Stomach (tissue), 4 donors: ENCODE results near the gene SYNE2.

Experiments used
- EP300 ChIP-seq: sonication (generic); formaldehyde crosslinking; IDR thresholded peaks from one replicate; pipeline ENCODE4 v1.6.1; 2017; ENCODE audit warnings: antibody characterized with exemption
- POLR2A ChIP-seq, 4 donors: fragments of 450-650 bp; IDR thresholded peaks; one replicate each; pipeline ENCODE4 v1.6.1; 2016; ENCODE audit warnings: antibody characterized with exemption in 4 of 4, control low read depth in 2 of 4, mild to moderate bottlenecking in 1 of 4, moderate library complexity in 1 of 4
- POLR2AphosphoS5 ChIP-seq, 3 donors: sonication (generic); formaldehyde crosslinking; IDR thresholded peaks; one replicate each; pipeline ENCODE4 v1.6.1; 2016; ENCODE audit warnings: antibody characterized with exemption in 3 of 3
- TF ChIP-seq, protein P1 (sequence below), 7 experiments: fragments of 450-650 bp in 4 of 7; fragments of 200-600 bp in 3 of 7; sonication (generic) in 3 of 7; IDR thresholded peaks; one replicate each; pipeline ENCODE4 v1.5.1; 2016 to 2019; ENCODE audit warnings: antibody characterized with exemption in 7 of 7, control low read depth in 2 of 7, mild to moderate bottlenecking in 1 of 7

DNA sequence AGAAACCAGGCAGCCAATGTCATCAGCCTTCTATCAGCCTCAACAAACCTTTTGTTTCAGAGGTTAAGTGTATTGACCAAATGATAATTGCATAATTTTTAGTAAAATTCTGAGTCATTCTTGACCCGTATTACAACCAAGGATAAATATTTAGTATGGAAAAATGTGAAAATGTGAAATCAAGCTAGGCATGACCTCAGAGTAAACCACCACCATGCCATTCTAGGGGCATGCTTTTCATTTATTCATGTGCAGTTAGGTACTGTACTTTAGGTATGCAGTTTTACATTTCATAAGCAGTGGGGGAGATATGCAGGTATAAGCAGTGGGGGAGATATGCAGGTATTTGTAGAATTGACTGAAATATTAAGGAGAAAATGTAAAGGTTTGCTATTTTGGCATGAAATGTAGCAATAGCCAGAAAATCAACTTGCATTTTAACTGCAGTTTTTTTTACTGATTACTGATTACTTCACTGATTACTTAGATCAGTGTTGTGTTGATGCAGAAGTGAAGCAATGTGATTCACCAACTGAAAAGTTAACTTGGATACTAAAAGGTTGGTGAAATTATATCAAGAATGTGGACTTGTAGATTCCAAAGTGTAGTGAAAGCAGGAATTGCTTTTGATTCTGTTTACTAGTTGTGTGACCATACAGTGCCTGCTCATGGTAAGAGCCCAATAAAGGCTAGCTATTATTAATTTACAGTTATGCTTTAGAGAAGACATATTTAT lies 257.2 kb downstream of the SYNE2 start:
- no peak for TF ChIP-seq POLR2AphosphoS5 (IDR thresholded peaks at IDR 0.05)
- TF ChIP-seq, protein P1, sequence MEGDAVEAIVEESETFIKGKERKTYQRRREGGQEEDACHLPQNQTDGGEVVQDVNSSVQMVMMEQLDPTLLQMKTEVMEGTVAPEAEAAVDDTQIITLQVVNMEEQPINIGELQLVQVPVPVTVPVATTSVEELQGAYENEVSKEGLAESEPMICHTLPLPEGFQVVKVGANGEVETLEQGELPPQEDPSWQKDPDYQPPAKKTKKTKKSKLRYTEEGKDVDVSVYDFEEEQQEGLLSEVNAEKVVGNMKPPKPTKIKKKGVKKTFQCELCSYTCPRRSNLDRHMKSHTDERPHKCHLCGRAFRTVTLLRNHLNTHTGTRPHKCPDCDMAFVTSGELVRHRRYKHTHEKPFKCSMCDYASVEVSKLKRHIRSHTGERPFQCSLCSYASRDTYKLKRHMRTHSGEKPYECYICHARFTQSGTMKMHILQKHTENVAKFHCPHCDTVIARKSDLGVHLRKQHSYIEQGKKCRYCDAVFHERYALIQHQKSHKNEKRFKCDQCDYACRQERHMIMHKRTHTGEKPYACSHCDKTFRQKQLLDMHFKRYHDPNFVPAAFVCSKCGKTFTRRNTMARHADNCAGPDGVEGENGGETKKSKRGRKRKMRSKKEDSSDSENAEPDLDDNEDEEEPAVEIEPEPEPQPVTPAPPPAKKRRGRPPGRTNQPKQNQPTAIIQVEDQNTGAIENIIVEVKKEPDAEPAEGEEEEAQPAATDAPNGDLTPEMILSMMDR (IDR thresholded peaks at IDR 0.05) = no peak
- TF ChIP-seq EP300 = no peak
- TF ChIP-seq POLR2A (IDR thresholded peaks at IDR 0.05) = no peak
